GM21423 (cell line): ENCODE results near the gene FBXW7.

ENCODE experiments used
- ATAC-seq: cut with Tn5 transposase; IDR thresholded peaks from one replicate; pipeline ENCODE4 v1.9.1; 2021; ENCODE audit warnings: mild to moderate bottlenecking, moderate library complexity; ENCODE audit not compliant: unreplicated experiment

FBXW7 gene

DNA sequence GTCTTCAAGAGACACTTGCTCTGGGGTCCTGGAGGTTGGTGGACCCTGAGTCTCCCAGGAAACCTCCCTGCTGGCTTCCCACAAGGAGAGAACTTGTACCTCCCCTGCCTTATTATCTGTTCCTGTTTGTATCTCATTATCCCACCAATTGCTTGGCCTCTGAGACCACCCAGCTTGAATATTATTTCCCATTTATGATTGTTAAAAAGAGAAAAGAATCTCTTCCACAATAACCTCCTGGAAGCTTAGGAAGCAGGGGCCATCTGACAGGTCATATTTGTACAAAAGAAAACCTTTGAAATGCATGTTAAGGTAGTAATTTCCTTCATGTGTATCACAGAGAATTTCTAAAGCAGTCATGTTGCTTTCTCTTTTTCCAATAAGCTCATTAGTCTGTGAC is 239.5 kb downstream of the FBXW7 start:
- ATAC-seq: no peak

DNA sequence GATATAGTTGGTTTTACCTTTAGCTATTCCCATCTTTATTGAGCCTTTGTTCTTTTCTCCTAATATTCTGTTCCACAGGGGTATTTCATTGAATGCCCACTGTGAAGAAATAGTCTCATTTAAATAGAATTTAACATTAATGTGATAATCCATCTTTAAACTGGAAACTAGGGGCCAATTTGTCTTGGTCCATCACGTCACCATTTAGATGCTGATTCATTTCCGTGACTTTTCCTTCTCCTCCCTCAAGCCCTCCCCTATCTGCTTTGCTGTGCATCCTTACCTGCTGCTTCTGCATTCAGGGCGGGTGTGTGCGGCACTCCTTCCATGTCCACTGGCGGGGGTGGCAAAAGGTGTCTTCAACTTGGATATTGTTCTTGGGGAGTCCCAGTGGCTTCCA is 241.1 kb downstream of the FBXW7 start:
- ATAC-seq: no peak

DNA sequence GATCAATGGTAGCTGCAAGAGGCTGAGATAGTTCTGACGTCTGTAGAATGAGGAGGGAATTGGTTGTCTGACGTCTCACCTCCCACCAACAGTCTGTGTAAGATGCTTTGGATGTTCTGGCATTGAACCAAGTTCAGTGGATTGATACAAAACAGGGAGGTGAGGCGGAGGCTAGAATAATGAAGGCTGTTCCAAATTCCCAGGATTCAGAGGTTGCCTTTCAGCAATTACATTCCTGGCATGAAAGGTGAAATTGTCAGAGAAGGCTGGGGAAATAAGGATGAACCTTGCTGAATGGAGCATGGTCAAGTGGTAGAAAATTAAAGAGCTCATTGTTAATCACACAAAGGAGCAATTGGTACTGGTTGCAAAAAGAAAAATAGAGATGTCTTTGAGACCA is 241.6 kb downstream of the FBXW7 start:
- ATAC-seq: no peak

DNA sequence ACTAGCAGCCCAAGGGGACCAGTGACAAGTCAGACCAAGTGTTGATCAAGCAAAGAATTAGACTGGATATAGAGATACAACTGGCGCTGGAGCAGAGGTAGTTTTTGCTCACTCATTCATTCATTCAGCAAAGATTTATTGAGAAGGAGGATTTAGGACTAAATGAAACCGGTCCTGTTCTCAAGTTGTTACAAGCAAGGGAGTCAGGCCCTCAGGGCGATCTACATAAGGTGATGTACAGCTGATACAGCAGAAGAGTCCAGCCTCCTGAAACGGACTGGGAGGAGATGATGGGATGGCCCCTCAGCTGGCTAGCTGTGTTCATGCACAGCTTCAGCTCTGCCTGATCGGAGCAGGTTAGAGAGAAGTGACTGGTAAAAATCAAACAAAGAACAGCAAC is 242.4 kb downstream of the FBXW7 start:
- no peak for ATAC-seq

DNA sequence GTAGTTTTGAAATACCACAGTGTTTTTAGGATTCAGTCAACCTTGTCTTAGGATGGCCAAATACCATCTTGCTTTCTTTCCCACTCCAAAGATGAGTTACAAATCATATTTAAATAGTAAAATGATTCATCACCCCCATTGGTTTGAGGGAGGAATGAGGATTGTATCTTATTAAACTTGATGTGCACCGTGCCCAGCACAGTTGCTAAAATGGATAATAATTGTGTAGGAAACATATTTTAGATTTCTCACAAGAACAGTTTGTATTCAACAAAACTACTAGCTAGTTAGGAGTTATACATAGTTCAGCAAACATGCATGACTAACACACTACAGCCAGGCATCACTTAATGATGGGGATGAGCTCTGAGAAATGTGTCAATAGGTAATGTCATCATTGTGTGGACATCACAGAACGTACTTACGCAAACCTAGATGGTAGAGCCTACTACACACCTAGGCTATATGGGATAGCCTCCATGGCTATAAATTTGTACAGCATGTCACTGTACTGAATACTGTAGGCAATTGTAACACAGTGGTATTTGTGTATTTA is 245.4 kb downstream of the FBXW7 start:
- ATAC-seq: no peak

DNA sequence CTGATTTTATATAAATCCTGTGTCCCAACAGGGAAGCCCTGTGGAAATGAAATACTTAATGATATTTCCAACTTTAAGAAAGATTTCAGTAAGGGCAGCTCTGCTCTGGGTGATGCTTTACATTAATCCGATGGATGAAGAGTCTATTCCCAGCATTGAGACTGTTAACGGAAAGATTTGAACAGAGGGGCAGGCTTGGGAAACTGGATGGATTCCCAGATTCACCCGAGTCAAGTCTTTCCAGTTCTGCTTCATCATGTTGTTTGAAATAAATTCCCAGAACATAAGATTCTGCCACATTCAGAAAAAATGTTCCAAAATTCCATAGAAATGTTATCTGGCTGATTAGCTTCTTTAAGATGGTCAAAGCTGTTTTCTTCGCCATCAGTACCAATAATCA is 246.0 kb downstream of the FBXW7 start:
- no peak for ATAC-seq

DNA sequence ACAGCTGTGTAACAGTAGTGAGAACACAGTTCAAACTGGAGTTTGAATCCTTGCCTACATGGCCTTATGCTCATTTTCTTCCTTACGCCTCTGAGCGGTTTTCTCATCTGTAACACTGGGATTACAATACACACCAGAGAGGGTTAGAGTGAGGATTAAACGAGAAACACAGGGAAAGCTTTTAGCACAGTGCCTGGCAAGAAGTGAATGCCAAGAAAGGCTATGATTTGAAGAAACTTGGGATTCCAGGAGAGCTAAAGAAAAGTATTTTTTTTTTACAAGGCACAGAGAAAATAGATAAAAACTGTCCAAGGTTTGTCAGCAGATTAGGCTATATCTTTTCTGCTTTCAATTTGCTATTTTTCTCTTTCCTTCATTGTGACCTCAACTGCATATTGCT is 246.4 kb downstream of the FBXW7 start:
- ATAC-seq: no peak

DNA sequence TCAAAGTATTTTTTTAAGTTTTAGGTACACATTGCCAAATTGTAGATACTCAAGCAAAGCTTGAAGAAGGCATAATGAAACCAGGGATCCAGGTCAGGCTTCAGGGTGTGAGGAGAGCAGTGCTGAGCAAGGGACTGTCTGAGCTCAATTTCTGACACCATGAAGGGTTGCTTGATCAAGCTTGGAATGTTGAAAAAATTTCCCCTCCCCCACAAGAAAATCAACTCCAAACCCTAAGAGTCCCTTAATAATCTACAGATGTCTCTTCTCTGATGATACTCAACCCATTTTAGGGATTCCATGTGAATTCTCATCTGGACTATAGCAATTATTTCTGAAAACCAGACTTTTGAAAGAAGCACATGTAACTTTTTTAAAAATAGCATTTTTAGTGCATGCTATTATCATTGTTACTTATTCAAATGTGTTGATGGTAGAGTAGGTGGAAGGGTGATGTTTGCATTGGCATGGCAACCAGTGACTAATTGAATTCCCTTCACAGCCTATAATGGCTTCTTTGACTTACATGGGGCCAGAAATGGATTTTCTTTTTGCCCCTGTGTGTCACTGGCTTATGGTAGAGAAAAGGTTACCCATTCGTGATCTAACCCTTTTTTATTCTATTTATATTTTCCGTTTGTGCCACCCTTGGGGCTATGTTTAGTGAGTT is 252.0 kb downstream of the FBXW7 start:
- ATAC-seq: no peak

DNA sequence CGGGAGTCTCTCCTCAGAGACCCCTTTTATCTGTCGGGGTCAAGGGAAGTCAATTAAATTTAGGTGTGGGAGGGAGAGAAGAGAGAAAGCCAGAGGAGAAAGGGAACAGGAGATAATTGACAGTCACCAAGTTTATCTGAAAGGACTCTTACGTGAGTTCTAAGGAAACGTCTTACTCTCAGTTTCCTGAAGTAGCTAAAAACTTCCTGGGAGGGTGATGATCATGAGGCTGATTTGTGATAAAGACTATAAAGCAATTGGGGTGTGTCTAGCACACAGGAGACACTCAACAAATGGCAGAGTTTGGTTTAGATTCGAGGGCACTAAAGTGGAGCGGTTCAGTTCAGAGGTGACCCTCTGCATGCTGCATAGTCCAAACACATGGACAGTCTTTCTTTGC is 254.1 kb downstream of the FBXW7 start:
- no peak for ATAC-seq

DNA sequence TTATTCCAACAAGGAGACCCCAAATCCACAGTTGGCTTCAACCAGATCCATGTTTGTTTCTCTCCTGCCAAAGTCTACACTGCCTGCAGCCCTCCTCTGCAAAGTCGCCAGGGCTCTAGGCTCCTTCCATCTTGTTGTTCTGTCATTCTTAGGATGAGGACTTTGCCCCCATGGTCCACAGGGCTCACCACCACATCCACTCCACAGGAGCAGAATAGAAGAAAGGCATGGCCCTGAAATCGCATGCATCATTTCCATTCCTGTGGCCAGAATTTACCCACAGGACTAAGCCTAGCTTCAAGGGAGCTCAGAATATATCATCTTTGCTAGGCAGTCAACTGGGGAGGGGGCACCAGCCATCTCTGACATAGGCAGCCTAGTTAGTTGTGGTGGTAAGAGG is 254.7 kb downstream of the FBXW7 start:
- no peak for ATAC-seq

DNA sequence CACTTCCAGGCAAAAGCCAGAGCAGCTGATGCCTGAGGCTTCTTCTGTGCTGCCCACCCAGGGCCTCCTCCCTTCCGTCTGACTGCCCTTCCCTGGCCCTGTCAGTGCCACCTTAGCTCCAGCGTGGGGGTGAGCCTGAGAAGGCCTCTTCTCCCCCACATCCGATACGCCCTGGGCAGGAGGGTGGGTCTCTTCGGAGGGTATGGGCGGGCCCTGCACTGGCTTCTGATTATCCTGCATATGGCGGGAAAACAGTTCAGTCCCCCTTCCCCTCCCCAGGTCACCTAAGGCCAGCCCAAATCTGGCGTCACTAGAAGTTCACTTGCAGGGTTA is 256.7 kb downstream of the FBXW7 start:
- ATAC-seq: no peak

DNA sequence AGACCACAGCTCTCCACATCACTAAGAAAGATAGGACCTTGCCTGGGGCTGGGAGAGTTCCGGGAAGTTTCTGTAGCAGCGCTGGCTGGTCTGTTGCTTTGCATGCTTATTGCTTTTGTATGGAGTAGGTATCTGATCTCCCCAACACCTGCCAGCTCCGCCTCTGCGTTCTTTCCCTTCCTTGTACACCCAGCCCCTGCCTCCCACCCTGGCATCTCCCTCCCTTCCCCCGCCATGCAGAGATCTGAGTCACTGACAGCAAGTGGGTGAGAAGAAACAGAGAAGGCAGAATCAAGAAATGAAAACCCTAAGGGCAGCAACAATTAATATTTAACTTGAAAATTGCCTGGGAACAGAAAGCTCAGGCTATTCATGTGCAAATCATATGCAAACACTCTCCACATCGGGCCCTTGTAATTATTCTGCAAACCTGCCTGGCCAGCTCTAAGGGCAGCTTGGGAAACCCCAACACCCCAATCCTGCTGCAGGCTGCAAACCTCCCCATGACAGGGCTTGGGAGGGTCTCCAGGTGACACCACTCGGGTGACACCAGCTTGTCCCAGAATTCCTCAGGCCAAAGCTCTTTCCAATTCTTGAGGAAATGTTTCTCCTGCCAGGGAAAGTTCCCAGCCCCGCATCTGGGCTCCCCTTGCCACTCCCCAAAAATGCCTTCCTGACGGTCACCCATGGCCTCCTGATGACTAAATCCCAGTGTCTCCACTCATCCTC is 257.2 kb downstream of the FBXW7 start:
- peak; percentile 83 for ATAC-seq

DNA sequence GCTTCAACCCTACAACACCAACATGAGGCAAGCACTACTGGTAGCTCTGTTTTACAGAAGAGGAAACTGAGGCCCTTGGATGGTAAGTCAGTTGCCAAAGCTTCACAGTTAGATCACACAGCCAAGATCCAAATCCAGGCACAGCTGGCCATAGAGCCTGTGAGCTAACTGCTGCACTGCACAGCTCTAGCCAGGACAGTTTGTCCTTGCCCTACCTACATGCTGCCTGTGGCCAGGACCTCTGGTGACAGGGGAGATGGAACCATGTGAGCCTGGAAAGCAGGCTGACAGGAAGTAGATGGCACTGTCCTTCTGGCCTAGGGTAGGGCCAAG is 257.8 kb downstream of the FBXW7 start:
- ATAC-seq: peak; percentile 37

DNA sequence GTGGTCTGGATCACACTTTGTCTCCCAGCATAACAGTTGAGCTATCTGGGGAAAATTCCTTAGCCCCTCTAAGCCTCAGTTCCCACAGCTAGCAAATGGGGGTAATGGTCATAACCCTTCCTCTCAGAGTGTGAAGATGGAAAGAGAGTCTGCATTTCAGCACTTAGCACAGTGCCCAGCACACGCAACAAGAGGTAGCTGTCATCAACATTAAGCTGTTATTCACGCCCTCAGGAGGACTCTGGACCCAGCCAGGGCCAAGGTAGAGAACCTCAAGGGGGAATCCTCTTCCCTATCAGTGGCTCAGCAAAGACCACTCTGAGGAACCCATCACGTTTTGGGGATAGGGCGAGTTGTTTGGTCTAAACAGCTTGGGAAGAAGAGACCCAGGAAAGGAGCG is 258.6 kb downstream of the FBXW7 start:
- no peak for ATAC-seq

DNA sequence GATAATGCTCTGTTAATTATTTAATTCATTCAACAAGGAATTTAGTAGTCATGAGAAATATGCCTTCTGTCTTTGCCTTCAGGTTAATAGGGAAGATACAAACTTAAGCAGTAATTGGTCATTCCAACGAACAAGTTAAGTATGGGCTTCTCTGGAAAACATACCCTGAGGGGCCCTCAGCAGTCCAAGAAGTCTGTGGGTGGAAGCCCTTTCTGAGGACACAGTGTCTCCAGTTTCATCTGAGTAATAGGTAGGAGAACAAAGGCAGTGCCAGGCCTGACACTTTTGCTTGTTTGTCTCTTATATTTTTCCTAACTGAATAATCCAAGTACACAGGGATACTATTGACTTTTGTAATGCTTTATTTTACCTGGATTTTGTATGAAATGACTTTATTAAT is 262.5 kb downstream of the FBXW7 start:
- ATAC-seq: no peak
